ENCODE results near the gene ARL13A. TPM values are rescaled to one million over a fixed set of nuclear protein-coding genes. Genes with fewer than 3 reads are reported as not detected.

The ARL13A gene
- total and polyA plus RNA-seq, 2 experiments from 2014 or later: not detected

DNA sequence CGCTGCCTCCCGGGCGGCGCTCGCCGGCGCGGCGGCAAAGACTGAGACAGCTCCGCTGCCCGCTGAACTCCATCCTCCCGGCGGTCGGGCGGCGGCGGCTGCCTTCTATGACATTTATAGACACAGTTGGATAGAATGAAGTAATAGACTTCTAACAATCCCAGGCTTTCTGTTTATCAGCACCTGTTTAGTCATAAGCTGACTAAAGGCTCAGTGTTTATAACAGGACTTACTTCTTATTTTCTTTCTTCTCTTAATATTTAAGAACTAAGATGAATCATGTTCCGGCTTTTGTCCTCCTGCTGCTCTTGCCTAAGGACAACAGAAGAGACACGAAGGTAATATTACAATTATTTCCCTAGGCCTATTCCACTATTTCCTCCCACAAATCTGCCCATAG, 3.9 kb downstream of the ARL13A start:
- H3K4me2 ChIP-seq: no peak overlapping the region

GRCh38 chrX:100975212-100975611, 5.7 kb downstream of the ARL13A start:
- Histone ChIP-seq H2AFZ (no peak overlapping the region), H3K4me3 (no peak overlapping the region), H3K9me3 (ENCODE audit: low read depth) (no peaks in the 10 kb centered on the region), H3K27me3 (no peaks in the 10 kb centered on the region), H3K4me2 (no peak overlapping the region), H4K20me1 (ENCODE audit: insufficient read depth, poor library complexity, severe bottlenecking) (no peaks in the 10 kb centered on the region), H3K27ac (no peak overlapping the region), H3K4me1 (ENCODE audit: insufficient read depth) (no peaks in the 10 kb centered on the region), H3K79me2 (no peaks in the 10 kb centered on the region), H3K9me2 (replicated peaks; ENCODE audit: insufficient read depth) (no peaks in the 10 kb centered on the region), H3K36me3 (replicated peaks; ENCODE audit: insufficient read depth, low read depth) (no peaks in the 10 kb centered on the region)
- no peak for DNase-seq (ENCODE audit: low spot score)
- no peak for TF ChIP-seq EZH2phosphoT487 (IDR thresholded peaks at IDR 0.05; ENCODE audit: low read depth, severe bottlenecking, unreplicated experiment)
- TF ChIP-seq CTCF (IDR thresholded peaks at IDR 0.05; ENCODE audit: poor library complexity): no peak
- TF ChIP-seq EZH2 (IDR thresholded peaks at IDR 0.05; ENCODE audit: borderline replicate concordance): no peak
- WGBS (ENCODE audit: low lambda C conversion rate, missing lambda C conversion rate): 97% methylated on average over 3 of the region's 3 CpGs

More for the DNA sequence above, 3.9 kb downstream of the ARL13A start:
- H3K36me3 ChIP-seq (replicated peaks; ENCODE audit: insufficient read depth, low read depth): no peaks in the 10 kb centered on the region
- WGBS (ENCODE audit: low lambda C conversion rate, missing lambda C conversion rate): 98% methylated on average over 18 of the region's 19 CpGs
- no peaks in the 10 kb centered on the region for H3K4me1 ChIP-seq (ENCODE audit: insufficient read depth)
- no peak overlapping the region for H2AFZ ChIP-seq
- TF ChIP-seq EZH2phosphoT487 (IDR thresholded peaks at IDR 0.05; ENCODE audit: low read depth, severe bottlenecking, unreplicated experiment) (no peak), EZH2 (IDR thresholded peaks at IDR 0.05; ENCODE audit: borderline replicate concordance) (no peak), CTCF (IDR thresholded peaks at IDR 0.05; ENCODE audit: poor library complexity) (no peak)
- no peak for DNase-seq (ENCODE audit: low spot score)
- no peaks in the 10 kb centered on the region for H3K79me2 ChIP-seq
- no peak overlapping the region for H3K27ac ChIP-seq
- H3K4me3 ChIP-seq: no peak overlapping the region
- no peaks in the 10 kb centered on the region for H4K20me1 ChIP-seq (ENCODE audit: insufficient read depth, poor library complexity, severe bottlenecking)
- no peaks in the 10 kb centered on the region for H3K27me3 ChIP-seq
- H3K9me2 ChIP-seq (replicated peaks; ENCODE audit: insufficient read depth): no peaks in the 10 kb centered on the region
- no peaks in the 10 kb centered on the region for H3K9me3 ChIP-seq (ENCODE audit: low read depth)

GRCh38 chrX:100976211-100976610, 6.7 kb downstream of the ARL13A start:
- Histone ChIP-seq H3K4me3 (no peak overlapping the region), H2AFZ (no peak overlapping the region), H3K4me1 (ENCODE audit: insufficient read depth) (no peaks in the 10 kb centered on the region), H3K9me2 (replicated peaks; ENCODE audit: insufficient read depth) (no peaks in the 10 kb centered on the region), H3K36me3 (replicated peaks; ENCODE audit: insufficient read depth, low read depth) (no peaks in the 10 kb centered on the region), H4K20me1 (ENCODE audit: insufficient read depth, poor library complexity, severe bottlenecking) (no peaks in the 10 kb centered on the region), H3K9me3 (ENCODE audit: low read depth) (no peaks in the 10 kb centered on the region), H3K79me2 (no peaks in the 10 kb centered on the region), H3K4me2 (no peak overlapping the region), H3K27ac (no peak overlapping the region), H3K27me3 (no peaks in the 10 kb centered on the region)
- TF ChIP-seq EZH2 (IDR thresholded peaks at IDR 0.05; ENCODE audit: borderline replicate concordance): no peak
- no peak for TF ChIP-seq EZH2phosphoT487 (IDR thresholded peaks at IDR 0.05; ENCODE audit: low read depth, severe bottlenecking, unreplicated experiment)
- no peak for DNase-seq (ENCODE audit: low spot score)
- 96% methylated on average over 1 of the region's 1 CpG for WGBS (ENCODE audit: low lambda C conversion rate, missing lambda C conversion rate)

DNA sequence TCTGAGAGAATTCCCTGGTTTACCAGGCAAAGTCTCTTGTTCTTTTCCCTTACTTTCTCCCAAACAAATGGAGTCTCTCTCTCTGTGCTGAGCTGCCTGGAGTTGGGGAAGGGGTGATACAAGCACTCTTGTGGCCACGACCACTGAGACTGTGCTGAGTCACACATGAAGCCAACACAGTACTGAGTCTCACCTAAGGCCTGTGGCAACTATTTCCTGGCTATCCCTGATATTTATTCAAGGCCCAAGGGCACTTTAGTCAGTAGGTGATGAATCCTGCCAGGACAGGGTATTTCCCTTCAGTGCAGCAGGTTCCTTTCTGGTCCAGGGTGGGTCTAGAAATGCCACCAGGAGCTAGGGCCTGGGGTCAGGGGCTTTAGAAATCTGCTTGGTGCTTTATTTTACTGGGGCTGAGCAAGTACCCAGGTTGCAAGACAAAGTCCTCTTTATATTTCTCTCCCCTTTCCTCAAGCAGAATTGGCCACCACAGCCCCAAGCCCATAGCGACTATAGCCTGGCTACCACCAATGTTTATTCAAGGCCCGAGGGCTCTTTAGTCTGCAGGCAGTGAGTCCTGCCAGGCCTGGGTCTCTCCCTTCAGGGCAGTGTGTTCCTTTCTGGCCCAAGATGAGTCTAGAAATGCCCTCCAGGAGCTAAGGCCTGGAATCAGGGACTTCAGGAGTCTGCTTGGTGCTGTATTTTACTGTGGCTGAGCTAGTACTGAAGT, 10.5 kb downstream of the ARL13A start:
- no peaks in the 10 kb centered on the region for H3K9me2 ChIP-seq (replicated peaks; ENCODE audit: insufficient read depth)
- no peak overlapping the region for H3K4me3 ChIP-seq
- H3K9me3 ChIP-seq (ENCODE audit: low read depth): no peaks in the 10 kb centered on the region
- H4K20me1 ChIP-seq (ENCODE audit: insufficient read depth, poor library complexity, severe bottlenecking): no peaks in the 10 kb centered on the region
- no peaks in the 10 kb centered on the region for H3K36me3 ChIP-seq (replicated peaks; ENCODE audit: insufficient read depth, low read depth)
- no peak overlapping the region for H3K4me2 ChIP-seq
- no peak for TF ChIP-seq CTCF (IDR thresholded peaks at IDR 0.05; ENCODE audit: poor library complexity)
- TF ChIP-seq EZH2 (IDR thresholded peaks at IDR 0.05; ENCODE audit: borderline replicate concordance): no peak
- no peak for TF ChIP-seq EZH2phosphoT487 (IDR thresholded peaks at IDR 0.05; ENCODE audit: low read depth, severe bottlenecking, unreplicated experiment)
- H3K27ac ChIP-seq: no peak overlapping the region
- H3K27me3 ChIP-seq: no peaks in the 10 kb centered on the region
- H3K79me2 ChIP-seq: no peaks in the 10 kb centered on the region
- DNase-seq (ENCODE audit: low spot score): no peak
- H3K4me1 ChIP-seq (ENCODE audit: insufficient read depth): no peaks in the 10 kb centered on the region
- 63% methylated on average over 3 of the region's 3 CpGs for WGBS (ENCODE audit: low lambda C conversion rate, missing lambda C conversion rate)
- no peak overlapping the region for H2AFZ ChIP-seq
